DMS53 treated with DMSO at 0.1 percent for 48 hours (cell line): Measurements from ENCODE around the gene ETS1.
"Not testable (repeated sequence)": the region's sequence is repeated elsewhere in the genome, so short reads cannot be mapped to it uniquely, and the experiment has no call there.

Experiments used
- DNase-seq: peaks from one replicate; lab custom pipeline; 2025; ENCODE audit not compliant: unreplicated experiment; lab: John Stamatoyannopoulos, UW

Gene ETS1

DNA sequence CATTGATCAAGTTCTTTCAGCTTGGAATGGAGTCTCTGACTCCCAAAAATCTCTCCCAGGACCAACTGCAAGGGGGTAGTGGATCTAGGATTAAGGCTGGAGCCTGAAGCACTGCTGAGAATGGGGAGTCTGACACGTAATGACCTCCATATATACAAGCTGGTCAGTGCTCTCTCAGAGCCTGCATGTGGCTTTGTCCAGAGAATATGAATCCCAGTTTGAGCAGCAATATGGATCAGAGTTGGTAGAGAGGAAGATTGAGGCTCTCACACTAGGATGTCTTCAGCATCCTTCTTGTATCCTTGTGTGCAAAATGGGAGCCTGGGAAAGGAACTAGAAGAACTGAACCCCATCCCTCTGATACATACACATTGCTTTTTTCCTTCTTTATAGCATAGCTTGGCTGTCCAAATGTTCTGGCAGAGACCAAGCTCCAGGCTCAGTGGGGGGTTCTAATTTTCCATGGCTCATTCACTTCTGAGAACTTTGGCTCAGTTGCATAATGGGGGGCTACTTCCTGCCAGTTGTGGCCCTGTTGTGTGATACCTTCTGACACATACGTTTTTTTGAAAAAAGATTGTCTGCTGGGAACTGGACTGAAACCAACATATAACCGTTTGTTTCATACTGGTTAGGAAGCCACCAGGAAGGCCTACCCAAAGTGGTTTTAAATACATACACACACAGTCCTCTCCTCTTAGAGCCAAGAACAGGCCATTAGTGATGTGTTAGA lies 138.2 kb downstream of the ETS1 start:
- DNase-seq: peak; percentile 34

DNA sequence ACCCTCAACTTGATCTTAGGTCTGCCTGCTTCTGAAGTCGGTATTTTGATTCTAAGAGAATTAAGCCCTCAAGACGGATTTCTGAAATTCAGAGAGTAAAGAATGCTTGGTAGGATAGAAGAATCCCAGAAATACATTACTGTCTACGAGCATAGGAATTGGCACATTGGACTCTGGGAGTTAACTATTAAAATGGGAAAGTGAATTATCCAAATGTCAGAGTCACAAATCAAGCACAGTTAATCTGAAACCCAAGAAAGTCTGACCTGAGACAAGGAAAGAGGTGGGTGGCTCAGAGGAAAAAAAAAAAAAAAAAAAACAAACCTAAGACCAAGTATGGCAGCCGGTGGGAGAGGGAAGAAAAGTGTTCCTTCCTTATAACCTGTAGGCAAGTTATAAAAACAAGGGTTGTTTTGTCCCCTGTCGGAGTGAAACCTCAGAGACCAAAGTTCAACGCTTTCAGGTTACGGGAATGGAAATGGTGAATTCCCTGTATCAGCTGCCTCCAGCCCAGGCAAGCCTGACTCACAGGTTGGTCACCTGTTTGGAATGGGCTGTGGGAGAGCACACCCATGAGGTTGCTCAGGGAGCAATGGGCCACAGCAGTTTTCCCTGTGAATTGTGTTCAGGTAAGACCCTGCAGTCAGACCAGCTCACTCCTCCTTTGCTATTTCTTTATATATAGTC lies 139.0 kb downstream of the ETS1 start:
- peak; percentile 92 for DNase-seq

- DNase-seq: no peak
Observed at GRCh38 chr11:128447233-128447632, 140.1 kb downstream of the ETS1 start.

GRCh38 chr11:128445921-128446320 lies 141.4 kb downstream of the ETS1 start:
- not testable (repeated sequence) for DNase-seq

- DNase-seq: peak; percentile 31
Observed at GRCh38 chr11:128437136-128437535, 150.2 kb downstream of the ETS1 start.

DNA sequence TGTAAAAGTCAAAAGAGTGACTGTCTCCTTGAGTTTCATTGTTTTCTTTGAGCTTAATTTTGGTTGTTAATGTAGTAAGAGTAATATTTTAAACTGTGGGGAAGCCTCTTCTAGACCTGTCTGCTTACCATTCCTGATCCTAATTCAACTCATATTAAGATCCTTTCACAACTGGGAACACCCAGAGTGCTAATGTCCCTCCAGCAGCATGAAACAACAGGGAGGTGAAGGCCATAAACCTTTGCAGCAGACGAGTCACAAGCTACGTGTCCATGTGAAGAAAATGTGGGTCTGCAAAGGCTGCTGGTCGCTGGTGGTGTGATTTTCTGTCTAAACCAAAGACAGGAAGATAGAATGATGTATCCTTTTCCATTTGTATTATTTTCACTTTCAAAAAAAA lies 152.5 kb downstream of the ETS1 start:
- no peak for DNase-seq

GRCh38 chr11:128434411-128434810 lies 152.9 kb downstream of the ETS1 start:
- DNase-seq: no peak

DNA sequence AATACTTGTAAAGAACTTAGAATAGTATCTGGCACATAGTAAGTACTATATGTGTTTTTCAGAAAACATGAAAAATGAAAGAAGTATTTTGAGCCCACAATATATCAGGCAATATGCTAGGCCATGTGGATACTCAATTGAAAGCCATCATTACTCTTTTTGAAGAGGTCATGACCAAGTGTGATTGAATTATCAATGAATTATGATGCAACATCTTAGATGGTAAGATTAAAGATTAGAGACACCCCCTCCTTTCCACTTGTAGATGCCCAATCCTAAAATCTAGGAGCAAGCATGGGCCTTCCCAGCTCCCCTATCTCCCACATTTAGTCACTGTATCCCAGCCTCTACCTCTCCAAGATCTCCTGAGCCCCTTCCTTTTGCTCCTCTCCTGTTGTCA lies 154.4 kb downstream of the ETS1 start:
- DNase-seq: no peak

DNA sequence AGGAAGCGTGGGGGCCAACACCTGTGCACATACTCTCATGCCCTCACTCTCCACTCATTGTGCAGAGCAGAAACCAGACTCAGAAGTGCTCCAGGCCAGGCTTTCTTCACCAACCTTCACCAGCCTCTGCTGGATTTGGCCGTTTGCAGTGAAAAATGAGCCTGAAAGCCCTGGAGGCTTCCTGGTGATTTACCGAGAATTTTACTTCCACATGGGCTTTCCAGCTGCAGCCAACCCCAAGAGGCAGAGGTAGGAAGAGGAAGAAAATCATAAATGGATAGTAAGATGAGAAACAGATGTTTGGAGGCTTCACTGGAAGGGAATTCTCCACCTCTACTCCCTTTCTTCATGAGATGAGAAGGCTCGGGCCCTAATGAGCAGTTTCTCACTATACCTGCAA lies 155.4 kb downstream of the ETS1 start:
- no peak for DNase-seq

DNA sequence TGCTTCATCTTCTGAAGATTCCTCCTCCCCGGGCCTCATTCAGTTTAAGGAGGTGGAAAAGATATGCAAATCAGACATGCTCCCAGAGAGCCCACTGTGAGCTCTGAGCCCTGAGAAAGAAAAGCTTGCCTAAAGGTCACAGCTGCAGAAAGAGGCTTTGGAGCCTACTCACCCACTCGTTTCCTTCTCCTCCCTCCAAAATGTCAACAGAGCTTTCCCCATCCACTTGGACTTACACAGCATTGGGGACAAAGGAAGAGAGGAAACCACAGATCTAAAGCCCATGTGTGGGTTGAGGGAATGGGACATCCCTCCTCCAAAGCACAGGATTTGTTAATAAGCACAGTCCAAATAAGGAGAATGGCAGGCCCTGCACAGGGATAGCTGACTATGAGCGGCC lies 158.4 kb downstream of the ETS1 start:
- DNase-seq: peak; percentile 2

- DNase-seq: peak; percentile 14
Observed at GRCh38 chr11:128424851-128425285, 162.5 kb downstream of the ETS1 start.

- no peak for DNase-seq
Observed at GRCh38 chr11:128424271-128424711, 163.1 kb downstream of the ETS1 start.

DNA sequence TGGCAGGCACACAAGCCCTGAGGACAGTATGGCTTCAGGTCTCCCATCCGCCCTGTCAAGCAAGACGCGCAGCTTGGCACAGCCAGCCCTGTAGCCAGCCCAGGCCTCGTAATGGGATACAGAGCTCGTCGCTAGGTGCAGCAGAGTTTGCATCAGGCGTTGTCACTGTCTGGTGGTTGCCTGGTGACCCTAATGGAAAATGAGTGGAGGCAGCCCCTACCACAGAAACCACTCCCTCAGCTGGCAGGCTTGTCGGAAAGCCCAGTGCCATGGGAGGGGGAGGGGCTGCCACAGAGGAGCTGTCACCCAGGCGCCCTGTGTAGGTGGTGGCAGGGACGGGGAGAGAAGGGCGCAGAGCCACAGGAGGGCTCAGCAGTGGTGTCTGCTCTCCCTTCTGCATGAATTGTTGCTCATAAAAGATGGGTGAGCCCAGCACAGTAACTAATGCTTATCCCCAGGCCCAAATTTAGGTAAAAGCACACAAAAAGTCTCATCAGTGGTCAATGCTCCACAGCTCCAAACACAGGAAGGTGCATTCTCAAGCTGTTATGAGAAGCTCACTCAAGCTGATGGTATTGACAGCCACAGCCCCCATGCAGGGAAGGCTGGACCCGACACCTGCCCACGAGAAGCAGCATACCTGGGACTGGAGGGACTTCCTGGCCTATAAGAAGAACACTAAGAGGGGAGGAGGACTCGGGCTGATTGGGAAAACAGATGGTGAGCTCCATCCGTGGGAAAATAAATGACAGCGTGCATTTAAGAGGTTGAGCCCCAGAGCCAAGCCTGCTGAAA lies 164.6 kb downstream of the ETS1 start:
- DNase-seq: no peak

- DNase-seq: no peak
Observed at GRCh38 chr11:128421577-128422330, 165.6 kb downstream of the ETS1 start.

- no peak for DNase-seq
Observed at GRCh38 chr11:128420951-128421350, 166.4 kb downstream of the ETS1 start.

- DNase-seq: no peak
Observed at GRCh38 chr11:128420265-128420664, 167.1 kb downstream of the ETS1 start.

GRCh38 chr11:128419012-128419767 lies 168.2 kb downstream of the ETS1 start:
- DNase-seq: no peak

DNA sequence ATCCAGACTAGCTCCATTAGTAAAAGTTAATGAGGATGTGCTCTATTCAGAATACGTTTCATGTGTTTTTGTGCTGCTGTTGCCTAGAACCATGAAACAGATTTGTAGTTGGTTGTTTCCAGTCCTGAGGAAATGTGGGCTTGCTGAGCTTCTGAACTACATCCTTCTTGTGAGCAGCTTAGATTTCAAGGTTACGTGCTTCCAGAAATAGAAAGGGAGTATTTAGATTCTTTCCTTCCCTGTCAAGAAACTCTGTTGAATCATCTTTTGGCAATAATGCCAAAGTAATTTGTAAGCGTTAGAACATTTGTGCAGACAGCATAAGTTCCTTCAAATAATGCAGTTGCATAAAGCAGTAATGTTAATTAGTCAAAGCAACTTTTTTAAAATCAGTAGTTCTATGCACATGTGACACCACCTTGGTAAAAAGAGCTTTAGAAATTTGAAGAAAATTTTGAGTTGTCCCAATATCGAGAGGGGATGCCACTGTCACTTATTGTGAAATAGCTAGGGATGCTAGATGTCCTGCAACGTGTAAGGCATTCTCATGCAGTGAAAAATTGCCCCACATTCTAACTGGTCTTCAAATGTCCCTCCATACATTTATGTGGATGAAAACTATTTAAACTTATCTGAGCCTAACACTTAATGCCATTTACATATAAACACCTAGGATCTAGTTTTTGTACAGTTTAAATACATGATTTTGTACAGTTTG lies 169.6 kb downstream of the ETS1 start:
- DNase-seq: no peak

DNA sequence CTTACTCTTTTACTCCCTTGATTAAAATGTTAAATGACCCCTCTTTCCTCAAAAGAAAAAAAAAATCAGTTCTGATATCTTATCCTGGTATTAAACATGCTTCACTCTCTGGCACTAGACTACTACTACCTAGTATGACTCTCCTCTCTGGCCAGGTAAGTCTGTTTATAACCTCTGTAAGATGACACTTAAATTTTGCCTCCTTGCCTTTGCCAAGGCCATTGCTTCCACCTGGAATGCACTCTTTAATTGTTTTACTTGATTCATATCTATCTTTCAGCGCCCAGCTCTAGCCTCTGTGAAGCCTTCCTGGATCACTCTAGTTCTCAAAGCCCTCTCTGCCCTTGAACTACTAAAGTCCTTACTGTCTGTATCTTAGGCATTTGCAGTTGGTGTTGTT lies 170.4 kb downstream of the ETS1 start:
- no peak for DNase-seq

- DNase-seq: peak; percentile 13
Observed at GRCh38 chr11:128415539-128415938, 171.8 kb downstream of the ETS1 start.
